HG02884 (cell line): ENCODE measurements around the gene LEMD3.

Source experiments
- ATAC-seq: cut with Tn5 transposase; IDR thresholded peaks from one replicate; pipeline ENCODE4 v1.9.1; 2021; ENCODE audit warnings: mild to moderate bottlenecking, moderate library complexity; ENCODE audit not compliant: unreplicated experiment

LEMD3 gene

DNA sequence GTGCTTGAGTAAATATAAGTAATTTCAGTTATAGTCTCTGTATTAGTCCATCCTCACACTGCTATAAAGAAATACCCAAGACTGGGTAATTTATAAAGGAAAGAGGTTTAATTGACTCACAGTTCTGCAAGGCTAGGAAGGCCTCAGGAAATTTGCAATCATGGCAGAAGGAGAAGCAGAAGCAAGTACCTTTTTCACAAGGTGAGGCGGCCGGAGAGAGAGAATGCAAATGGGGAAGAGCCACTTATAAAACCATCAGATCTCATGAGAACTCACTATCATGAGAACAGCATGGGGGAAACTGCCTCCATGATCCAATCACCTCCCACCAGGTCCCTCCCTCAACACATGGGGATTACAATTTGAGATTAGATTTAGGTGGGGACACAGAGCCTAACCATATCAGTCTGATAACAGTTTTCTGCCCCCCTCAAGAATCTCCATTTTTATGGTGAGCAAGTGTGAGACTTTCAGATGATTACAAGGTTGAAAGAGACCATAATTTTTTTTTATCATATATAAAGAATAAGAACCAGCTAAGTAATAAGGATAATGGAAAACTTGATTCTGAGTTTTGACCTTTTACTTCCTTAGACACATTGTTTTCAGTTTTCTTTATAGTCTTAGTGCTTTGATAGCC lies 35.6 kb downstream of the LEMD3 start:
- ATAC-seq = no peak

DNA sequence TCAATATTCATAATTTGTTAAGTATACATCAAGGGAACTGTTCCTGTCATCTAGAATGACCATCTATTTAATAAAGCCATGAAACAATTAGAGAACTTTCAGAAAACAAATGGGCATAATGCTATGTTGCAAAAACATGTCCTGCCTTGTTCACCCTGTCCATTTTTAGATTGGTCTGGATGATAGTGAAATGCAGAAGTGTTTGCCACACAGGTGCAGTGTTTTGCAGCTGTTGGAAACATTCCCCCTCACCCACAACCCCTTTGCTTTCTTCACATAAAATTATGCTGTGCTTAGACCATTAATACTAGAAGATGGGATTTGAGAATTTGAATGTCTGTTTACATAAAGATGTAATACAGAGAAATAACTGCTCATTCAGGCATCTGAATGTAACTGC lies 36.5 kb downstream of the LEMD3 start:
- no peak for ATAC-seq

DNA sequence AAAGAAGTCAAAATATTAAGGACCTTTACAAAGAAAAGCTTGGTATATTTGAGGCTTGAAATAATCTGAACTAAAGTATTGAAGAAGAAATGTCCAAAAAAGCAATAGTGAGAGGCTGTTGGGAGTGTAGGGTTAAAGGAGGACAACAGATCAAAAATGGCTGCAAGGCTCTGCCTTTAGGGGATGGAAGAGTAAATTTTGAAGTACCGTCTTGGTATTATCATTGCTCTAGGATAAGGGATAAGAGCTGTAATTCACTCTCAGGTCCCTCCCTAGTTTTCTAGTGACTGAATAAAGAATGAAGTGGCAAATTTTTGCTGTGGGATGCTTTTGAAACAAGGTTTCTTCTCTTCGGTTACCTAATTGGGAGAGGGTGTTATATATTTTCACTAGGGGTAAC lies 38.7 kb downstream of the LEMD3 start:
- ATAC-seq = no peak

DNA sequence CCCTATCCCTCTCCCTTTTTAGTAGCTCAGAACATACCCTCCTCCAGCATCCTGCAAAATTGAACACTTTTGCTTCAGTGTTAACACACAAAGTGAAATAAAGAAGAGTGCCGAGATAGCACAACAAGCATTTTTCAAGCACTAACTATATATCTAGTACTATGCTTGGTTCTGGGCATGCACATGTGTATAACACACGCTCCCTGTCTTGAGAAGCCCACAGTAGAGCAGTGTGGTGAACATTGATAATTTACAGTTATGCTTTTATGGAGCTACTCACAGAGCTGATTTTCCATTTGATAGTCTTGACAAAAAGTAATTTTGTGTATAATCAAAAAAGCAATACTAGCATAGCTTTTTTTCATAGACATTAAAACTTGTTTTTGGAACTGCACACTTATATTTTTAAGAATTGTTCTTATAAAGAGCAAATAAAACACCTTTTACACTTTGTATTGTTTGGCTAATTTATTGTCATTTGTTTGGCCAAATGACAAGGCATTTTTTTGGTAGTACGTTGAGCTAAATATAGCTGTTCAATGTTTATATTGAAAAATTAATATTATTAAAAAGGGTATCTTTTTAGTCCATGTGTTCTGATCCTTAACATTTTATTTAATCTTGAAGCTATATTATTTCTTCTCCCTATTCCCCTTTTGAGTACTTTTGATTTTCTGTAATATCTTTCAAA lies 39.7 kb downstream of the LEMD3 start:
- ATAC-seq = no peak

DNA sequence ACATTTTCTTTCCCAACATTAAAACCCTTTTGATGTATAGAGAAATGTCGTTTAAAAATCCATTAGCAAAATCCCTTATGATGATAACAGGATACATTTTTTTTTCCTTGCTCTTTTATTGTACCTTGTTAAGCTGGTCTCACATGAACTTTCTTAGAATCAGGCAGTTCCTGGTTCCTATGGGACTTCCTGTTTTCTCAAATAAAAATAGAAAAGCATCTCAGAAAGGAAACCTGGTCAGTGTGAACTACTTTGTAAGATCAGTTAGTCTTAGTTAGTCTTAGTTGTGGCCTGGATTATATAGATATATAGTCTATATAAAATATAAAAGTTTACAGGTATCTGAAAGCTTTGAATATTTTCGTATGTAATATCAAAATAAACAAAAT lies 40.3 kb downstream of the LEMD3 start:
- peak; percentile 69 for ATAC-seq

DNA sequence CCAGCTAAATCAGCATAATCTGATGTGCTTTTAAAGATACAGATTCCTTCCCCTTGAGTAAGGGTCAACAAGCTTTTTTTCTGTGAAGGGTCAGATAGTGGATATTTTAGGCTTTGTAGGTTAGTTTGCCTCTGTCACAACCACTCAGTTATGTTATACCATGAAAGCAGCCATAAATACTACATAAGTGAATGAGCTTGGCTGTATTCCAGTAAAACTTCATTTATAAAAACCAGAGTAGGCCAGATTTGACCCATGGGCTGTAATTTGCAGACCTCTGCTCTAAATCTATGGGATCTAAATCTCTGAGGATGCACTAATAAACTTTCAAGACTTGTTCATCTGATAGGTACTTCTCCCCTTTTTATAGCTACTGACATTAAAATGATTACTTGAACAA lies 47.7 kb downstream of the LEMD3 start:
- ATAC-seq = no peak

DNA sequence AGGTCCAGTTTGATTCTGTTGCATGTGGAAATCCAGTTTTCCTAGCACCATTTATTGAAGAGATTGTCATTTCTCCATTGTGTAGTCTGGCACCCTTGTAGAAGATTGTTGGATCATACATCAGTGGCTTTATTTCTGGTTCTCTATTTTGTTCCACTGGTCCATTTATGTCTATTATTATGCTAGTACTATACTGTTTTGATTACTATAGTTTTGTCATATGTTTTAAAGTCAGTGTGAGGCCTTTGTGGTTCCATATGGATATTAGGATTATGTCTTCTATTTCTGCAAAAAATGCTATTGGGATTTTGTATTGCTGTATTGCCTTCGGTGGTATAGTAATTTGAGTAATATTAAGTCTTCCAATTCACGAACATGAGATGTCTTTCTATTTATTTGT lies 51.4 kb downstream of the LEMD3 start:
- ATAC-seq = no peak

DNA sequence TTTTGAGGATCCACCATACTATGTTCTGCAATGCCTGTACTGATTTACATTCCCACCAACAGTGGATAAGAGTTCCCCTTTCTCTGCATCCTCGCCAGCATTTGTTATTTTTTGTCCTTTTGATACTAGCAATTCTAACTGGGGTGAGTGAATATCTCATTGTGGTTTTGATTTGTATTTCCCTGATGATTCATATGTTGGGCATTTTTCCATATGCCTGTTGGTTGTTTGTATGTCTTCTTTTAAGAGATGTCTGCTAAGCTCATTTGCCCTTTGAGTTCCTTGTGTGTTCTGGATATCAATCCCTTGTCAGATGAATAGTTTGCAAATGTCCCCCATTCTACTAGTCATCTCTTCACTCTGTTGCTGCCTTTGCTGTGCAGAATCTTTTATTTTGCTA lies 60.1 kb downstream of the LEMD3 start:
- no peak for ATAC-seq

DNA sequence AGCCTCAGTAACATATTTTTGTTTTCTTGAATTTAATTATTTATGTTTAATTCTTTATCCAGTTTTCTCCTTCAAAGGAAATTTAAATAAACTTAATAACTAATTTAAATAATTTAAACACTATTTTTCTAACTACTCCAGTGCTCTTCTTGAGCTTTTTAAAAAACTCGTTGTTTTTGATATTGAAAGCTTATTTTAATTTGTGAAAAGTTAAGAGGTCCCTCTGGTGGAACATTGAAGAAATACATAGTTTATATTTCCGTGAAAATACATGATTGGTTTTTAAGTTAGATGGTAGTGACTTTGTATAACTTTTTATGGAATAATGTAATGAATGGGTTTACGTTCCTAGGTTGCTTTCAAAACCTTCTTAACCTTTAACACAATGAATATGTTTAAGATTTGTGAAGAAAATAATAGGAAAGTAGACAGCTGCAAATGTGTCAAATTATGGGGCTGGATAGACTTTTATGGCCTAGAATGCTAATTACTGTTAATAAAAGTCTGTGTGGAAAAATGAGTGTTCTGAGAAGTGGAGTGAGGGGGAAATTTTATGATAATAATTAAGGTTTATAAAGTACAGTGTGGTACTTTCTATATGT lies 63.2 kb downstream of the LEMD3 start:
- no peak for ATAC-seq

DNA sequence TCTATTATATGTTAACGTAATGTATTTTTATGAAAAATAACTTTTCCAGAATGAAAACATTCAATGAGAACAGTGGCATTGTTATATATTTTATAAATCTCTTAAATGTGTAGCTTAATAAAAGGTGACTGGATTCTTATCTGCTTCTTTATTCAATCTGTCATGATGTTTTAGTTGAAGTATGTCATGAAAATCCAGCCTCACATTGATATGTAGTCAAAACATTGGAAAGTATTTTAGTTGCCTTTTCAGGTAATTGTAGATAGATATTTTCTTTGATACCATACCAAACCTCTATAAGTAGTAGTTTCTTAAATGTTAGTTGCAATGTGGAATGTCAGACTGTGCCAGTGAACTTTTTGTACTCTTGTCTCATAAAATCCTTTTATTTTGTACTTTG lies 67.8 kb downstream of the LEMD3 start:
- ATAC-seq = no peak

DNA sequence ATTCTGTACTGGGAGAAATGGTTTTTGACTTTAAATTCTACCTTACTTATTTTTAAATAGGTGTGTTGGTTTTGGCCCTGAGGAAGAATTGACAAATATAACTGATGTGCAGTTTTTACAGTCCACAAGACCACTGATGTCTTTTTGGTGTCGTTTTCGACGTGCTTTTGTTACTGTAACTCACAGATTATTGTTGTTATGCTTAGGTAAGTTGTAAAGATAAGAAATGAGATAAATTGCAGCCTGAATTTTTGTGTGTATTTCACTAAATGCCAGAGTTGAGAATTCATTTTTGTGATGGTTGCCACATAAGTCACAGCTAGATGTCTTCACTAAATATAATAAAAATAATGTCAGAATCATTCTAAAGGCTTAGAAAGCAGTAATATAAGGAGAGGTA lies 69.2 kb downstream of the LEMD3 start:
- no peak for ATAC-seq

DNA sequence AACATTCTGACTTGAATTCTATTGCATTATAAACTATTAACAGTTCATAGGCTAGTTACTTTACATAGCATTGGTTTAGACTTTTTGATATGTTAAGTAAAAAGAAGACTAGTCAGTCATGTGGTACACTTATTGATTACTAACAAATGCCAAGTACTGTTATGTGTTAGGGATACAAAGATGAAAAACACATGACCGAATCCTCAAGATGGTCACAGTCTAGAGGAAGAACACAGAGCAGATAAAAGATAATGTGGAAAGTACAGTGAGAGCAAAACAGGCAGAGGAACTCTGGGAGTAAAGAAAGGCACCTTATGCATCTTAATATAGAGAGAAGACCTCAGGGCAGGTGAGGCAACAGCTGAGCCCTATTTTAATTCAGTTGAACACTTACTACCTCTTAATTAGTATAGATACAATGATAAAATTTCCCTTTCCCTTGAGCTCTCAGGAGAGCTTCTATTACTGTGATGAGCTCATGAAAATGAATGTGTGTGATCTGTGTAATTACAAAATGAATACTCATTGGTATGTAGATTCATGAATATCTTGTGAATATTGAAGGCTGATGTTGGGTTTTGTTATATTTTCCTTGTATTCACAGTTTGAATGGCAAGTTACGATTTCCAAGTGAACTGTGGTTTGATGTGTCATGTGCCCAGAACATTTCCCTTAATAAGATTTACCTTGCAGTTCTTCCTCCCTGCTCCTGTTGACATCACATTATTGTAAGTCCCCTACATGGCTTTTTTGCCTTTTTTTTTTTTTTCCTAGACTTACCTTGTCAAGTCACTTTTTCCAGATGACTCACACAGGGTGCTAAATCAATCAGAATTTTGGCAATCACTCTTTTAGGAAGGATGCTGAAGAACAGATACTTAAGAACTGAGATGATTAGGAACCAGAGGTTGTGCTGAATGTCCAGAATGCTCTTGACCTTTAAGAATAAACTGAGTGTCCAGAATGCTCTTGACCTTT lies 79.6 kb downstream of the LEMD3 start:
- ATAC-seq = no peak

DNA sequence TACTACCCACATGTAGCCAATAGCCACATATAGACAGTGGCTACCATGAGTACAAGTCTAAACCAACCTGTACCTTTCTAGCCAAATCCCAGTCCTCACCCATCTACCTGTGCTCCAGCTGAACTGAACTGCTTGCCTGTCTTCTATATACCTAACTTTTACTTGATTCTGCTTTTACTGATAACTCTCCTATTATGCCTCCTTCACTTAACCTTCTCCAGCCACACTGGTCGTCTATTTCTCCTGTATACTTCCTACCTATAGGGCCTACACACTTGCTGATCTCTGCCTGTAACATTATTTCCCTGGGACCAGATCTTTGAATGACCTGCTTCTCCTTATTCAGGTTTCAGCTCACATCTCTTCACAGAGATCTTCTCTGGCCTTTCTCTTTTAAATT lies 83.1 kb downstream of the LEMD3 start:
- ATAC-seq = no peak

DNA sequence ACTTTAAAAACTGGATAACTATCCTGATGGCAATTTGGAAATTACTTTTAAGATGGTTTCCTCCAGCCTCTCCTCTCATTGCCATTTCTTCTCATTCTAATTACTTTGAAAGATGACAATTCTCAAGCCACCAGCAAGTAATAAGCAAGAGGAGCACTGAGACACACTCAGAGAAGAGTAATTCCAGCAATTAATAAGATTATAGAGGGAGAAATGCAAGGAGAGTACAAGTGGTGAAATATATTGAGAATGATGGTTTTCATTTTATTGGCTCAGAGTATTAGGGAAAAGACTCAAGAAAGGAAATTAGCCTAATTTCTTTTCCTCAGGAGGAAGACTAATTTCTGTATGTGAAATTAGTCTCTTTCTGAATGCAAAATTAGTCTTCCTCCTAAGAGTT lies 88.6 kb downstream of the LEMD3 start:
- no peak for ATAC-seq

DNA sequence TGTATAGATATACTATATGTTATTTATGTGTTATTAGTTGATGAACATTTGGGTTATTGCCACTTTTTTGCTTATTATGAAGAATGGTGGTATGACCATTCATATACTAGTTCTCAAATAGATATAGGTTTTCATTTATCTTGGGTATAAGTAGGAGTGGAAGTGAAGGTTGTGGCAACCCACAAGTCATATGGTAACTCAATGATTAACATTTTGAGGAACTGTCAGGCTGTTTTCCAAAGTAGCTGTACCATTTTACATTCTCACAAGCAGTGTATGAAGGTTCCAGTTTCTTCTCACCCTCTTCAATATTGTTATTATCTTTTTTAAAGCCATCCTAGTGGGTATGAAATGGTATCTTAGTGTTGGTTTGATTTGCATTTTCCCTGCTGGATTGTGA lies 90.1 kb downstream of the LEMD3 start:
- no peak for ATAC-seq

DNA sequence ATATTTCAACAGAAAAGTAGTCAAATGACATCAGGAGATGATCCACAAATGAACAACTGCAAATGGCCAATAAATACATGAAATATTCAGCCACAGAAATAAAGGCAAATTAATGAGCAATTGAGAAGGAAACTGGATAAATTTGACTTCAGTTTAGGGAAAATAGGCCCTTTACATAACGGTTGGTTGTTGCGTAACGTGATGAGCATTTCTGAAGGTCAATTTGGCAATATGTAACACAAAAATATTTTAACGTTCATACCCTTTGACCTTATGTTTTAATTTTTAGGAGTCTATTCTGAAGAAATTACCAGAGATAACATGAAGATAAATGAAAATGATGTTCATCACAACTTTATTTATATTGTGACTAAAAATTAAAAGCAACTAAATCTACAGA lies 94.4 kb downstream of the LEMD3 start:
- ATAC-seq = no peak

DNA sequence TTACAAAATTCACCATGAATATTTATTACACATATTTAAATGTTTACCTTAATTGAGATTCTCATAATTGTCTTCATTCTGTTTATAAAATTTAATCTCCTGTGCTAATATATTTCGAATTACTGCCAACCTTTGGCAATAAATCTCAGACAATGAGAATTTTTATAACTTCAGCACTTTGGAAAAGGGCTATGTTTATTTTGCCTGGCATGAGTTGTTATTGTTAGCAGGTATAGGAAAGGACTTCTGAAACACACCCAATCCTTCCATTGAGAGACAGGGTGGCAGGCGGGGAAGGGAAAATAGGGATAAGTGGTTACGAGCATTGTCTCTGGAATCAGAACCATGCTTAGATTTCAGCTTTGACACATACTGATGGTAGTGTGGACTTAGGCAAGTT lies 97.0 kb downstream of the LEMD3 start:
- ATAC-seq = no peak

DNA sequence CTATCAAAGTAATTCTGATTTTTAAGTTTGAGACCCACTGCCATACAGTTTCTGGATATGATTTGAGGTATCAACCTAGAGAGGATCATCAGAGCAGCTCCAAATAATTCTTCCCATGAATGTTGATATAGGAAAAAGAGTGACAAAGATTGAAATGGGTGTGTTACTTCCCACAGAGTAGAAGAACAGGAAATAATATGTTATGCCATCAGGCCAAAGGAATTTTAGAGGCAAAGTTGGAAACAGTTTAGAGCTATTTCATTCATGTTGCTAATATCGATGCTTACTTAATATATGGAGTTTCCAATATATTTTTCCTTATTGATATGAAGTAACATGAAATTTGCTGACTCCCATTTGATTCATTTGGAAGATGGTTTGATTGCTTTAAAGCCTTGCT lies 100.2 kb downstream of the LEMD3 start:
- no peak for ATAC-seq

DNA sequence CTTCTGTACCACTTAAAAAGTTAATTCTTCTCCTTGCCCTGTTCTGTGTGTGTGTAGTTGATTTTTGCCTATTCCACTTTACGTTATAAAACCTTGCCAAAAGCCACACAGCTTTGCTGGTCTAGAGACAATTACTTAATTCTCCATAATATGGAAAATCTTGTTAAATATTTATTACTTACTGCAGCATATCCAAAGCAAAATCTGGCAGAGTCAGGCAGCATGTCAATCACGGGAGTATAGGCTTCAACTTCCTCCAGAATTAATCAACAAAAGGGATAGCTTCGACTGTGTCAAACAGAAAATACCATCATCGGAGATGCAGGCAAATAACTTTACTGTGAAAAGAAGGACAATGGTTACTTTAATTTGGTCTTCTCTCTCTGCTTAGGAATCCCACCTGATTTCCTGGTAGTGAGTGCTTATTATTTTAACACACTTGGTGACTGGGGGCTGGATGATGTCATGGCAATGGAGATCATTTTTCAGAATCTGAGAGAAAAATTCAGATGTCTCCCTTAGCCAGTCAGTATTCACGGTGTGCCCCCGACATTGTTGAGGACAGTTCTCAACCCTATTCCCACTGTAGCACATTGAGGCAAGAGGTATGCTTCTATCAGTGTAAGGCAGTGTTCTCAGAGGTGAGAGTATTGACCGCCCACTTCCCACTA lies 105.4 kb downstream of the LEMD3 start:
- ATAC-seq = no peak

DNA sequence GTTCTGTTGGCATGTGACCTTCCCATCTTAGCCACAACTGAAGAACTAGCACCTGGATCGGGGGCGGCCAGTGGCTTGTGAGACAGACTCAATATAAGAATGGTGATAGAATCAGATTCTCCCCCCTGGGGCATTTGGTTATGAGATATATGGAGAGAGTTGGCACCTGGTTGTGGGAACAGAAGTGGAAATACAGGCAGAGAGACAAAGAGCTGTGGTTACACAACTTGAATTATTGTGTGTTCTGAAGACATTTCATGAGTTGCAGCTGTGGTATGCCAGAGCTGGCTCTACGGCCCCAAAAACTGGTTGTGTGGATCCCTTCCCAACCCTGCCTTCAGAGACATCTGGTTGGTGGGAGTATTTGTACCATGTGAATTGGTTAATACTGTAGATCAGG lies 106.2 kb downstream of the LEMD3 start:
- no peak for ATAC-seq
